ENCODE data around the gene GPR146.

GPR146 gene

GRCh38 chr7:1099637-1100036 lies 55.3 kb downstream of the GPR146 start:
- Histone ChIP-seq H3K36me3 (ENCODE audit: control insufficient read depth, low read length) (peaks cover 16% of the 10 kb centered on the region), H3K27me3 (ENCODE audit: control insufficient read depth, low read length) (no peaks in the 10 kb centered on the region), H3K79me2 (ENCODE audit: control insufficient read depth, low read length) (peaks cover 53% of the 10 kb centered on the region), H3K4me2 (ENCODE audit: low read length) (no peak overlapping the region), H3K27ac (ENCODE audit: low read depth, low read length) (no peak overlapping the region), H3K4me3 (ENCODE audit: low read length) (no peak overlapping the region), H4K20me1 (ENCODE audit: control insufficient read depth, insufficient read depth, low read depth, low read length) (no peaks in the 10 kb centered on the region), H3K4me1 (ENCODE audit: control insufficient read depth, low read length) (peaks cover 30% of the 10 kb centered on the region), H3K9me2 (replicated peaks; ENCODE audit: control insufficient read depth, low read length) (no peaks in the 10 kb centered on the region), H3K9me3 (ENCODE audit: control insufficient read depth, insufficient read depth, low read length) (no peaks in the 10 kb centered on the region), H3F3A (ENCODE audit: control insufficient read depth, insufficient read depth) (peaks cover 1% of the 10 kb centered on the region; the same call in 1 of the 2 replicates)
- TF ChIP-seq CTCF (IDR thresholded peaks at IDR 0.05; ENCODE audit: low read depth, low read length, poor library complexity, severe bottlenecking): no peak
- no peak for TF ChIP-seq EZH2phosphoT487 (IDR thresholded peaks at IDR 0.05; ENCODE audit: borderline replicate concordance, low read length)

GRCh38 chr7:1100386-1100785 lies 56.0 kb downstream of the GPR146 start:
- H3K9me2 ChIP-seq (replicated peaks; ENCODE audit: control insufficient read depth, low read length): no peaks in the 10 kb centered on the region
- no peak overlapping the region for H3K4me2 ChIP-seq (ENCODE audit: low read length)
- TF ChIP-seq CTCF (IDR thresholded peaks at IDR 0.05; ENCODE audit: low read depth, low read length, poor library complexity, severe bottlenecking) (no peak), EZH2phosphoT487 (IDR thresholded peaks at IDR 0.05; ENCODE audit: borderline replicate concordance, low read length) (no peak)
- no peaks in the 10 kb centered on the region for H4K20me1 ChIP-seq (ENCODE audit: control insufficient read depth, insufficient read depth, low read depth, low read length)
- peaks cover 8% of the 10 kb centered on the region; the same call in 1 of the 2 replicates for H3F3A ChIP-seq (ENCODE audit: control insufficient read depth, insufficient read depth)
- no peak overlapping the region for H3K4me3 ChIP-seq (ENCODE audit: low read length)
- H3K27me3 ChIP-seq (ENCODE audit: control insufficient read depth, low read length): no peaks in the 10 kb centered on the region
- H3K9me3 ChIP-seq (ENCODE audit: control insufficient read depth, insufficient read depth, low read length): no peaks in the 10 kb centered on the region
- peaks cover 58% of the 10 kb centered on the region for H3K79me2 ChIP-seq (ENCODE audit: control insufficient read depth, low read length)
- H3K27ac ChIP-seq (ENCODE audit: low read depth, low read length): no peak overlapping the region
- H3K36me3 ChIP-seq (ENCODE audit: control insufficient read depth, low read length): peaks cover 16% of the 10 kb centered on the region
- H3K4me1 ChIP-seq (ENCODE audit: control insufficient read depth, low read length): peaks cover 37% of the 10 kb centered on the region

- no peaks in the 10 kb centered on the region for H3K9me2 ChIP-seq (replicated peaks; ENCODE audit: control insufficient read depth, low read length)
- H3K36me3 ChIP-seq (ENCODE audit: control insufficient read depth, low read length): peaks cover 16% of the 10 kb centered on the region
- H3K27ac ChIP-seq (ENCODE audit: low read depth, low read length): no peak overlapping the region
- peaks cover 56% of the 10 kb centered on the region for H3K79me2 ChIP-seq (ENCODE audit: control insufficient read depth, low read length)
- TF ChIP-seq CTCF (IDR thresholded peaks at IDR 0.05; ENCODE audit: low read depth, low read length, poor library complexity, severe bottlenecking): no peak
- no peak for TF ChIP-seq EZH2phosphoT487 (IDR thresholded peaks at IDR 0.05; ENCODE audit: borderline replicate concordance, low read length)
- H3K4me1 ChIP-seq (ENCODE audit: control insufficient read depth, low read length): peaks cover 43% of the 10 kb centered on the region
- H3K4me2 ChIP-seq (ENCODE audit: low read length): no peak overlapping the region
- H3K9me3 ChIP-seq (ENCODE audit: control insufficient read depth, insufficient read depth, low read length): no peaks in the 10 kb centered on the region
- peaks cover 13% of the 10 kb centered on the region; the same call in 1 of the 2 replicates for H3F3A ChIP-seq (ENCODE audit: control insufficient read depth, insufficient read depth)
- no peaks in the 10 kb centered on the region for H4K20me1 ChIP-seq (ENCODE audit: control insufficient read depth, insufficient read depth, low read depth, low read length)
- H3K4me3 ChIP-seq (ENCODE audit: low read length): no peak overlapping the region
- no peaks in the 10 kb centered on the region for H3K27me3 ChIP-seq (ENCODE audit: control insufficient read depth, low read length)
Measured at GRCh38 chr7:1100834-1101562, 56.7 kb downstream of the GPR146 start.
